HEK293T (cell line): ENCODE measurements around the gene PIGQ.

Experiments
- CTBP1 ChIP-seq: fragments of 450-650 bp; IDR thresholded peaks from 2 replicates; pipeline ENCODE4 v1.6.1; 2016; ENCODE audit warnings: borderline replicate concordance
- FOXA1 ChIP-seq: fragments of 450-650 bp; IDR thresholded peaks from 2 replicates; pipeline ENCODE4 v1.6.1; 2016; ENCODE audit warnings: mild to moderate bottlenecking

DNA sequence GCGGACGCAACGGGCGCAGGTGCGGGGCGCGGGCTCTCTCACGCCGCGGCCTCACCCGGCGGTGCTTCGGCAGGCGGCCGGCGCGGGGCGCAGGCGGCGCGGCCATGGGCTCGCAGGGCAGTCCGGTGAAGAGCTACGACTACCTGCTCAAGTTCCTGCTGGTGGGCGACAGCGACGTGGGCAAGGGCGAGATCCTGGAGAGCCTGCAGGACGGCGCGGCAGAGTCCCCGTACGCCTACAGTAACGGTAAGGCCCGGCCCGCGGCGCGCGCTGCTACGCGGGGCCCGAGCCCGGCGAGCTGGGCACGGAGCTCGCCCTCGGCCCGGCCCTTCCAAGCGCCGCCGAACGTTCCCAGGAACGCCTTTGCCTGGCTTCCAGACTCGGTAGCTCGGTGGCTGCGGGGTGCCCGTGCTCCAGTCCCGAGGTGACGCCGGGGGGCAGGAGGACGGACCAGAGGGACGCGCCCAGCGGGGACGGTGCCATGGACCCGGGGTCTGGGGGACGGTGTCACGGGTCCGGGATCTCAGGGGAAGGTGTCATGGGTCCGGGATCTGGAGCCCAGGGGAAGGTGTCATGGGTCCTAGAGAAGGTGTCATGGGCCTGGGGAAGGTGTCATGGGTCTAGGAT, 20.5 kb downstream of the PIGQ start:
- no peak for TF ChIP-seq FOXA1
- no peak for TF ChIP-seq CTBP1
